HEK293T (cell line): ENCODE results near the gene GATAD2B.
A peak's percentile ranks its signal among the peaks of the same experiment; 100 is the strongest.

ENCODE experiments used
- ARNT ChIP-seq: fragments of 450-650 bp; IDR thresholded peaks from 2 replicates; pipeline ENCODE4 v1.6.1; 2017; ENCODE audit warnings: mild to moderate bottlenecking
- CTBP1 ChIP-seq: fragments of 450-650 bp; IDR thresholded peaks from 2 replicates; pipeline ENCODE4 v1.6.1; 2016; ENCODE audit warnings: borderline replicate concordance
- ELF4 ChIP-seq: fragments of 450-650 bp; IDR thresholded peaks from 2 replicates; pipeline ENCODE4 v1.6.1; 2017; ENCODE audit warnings: antibody characterized with exemption
- FOXA1 ChIP-seq: fragments of 450-650 bp; IDR thresholded peaks from 2 replicates; pipeline ENCODE4 v1.6.1; 2016; ENCODE audit warnings: mild to moderate bottlenecking
- FOXM1 ChIP-seq: fragments of 450-650 bp; IDR thresholded peaks from 2 replicates; pipeline ENCODE4 v1.6.1; 2017; ENCODE audit warnings: mild to moderate bottlenecking, borderline replicate concordance
- LEF1 ChIP-seq: fragments of 450-650 bp; IDR thresholded peaks from 2 replicates; pipeline ENCODE4 v1.6.1; 2017; ENCODE audit warnings: mild to moderate bottlenecking, borderline replicate concordance
- NFRKB ChIP-seq: fragments of 450-650 bp; IDR thresholded peaks from 2 replicates; pipeline ENCODE4 v1.6.1; 2016; ENCODE audit warnings: mild to moderate bottlenecking, moderate library complexity
- SP1 ChIP-seq: fragments of 450-650 bp; IDR thresholded peaks from 2 replicates; pipeline ENCODE4 v1.6.1; 2017

- TF ChIP-seq LEF1 (no peak), FOXM1 (no peak), CTBP1 (no peak), FOXA1 (no peak), SP1 (no peak), NFRKB (no peak), ELF4 (peak; percentile 99), ARNT (no peak)
Measured at GRCh38 chr1:153958111-153958960, 35.6 kb upstream of the GATAD2B start, which contains the start of gene CRTC2.
